CD8-positive, alpha-beta memory T cell (primary cell): ENCODE data around the gene LDHAL6B. TPM values are rescaled to one million over a fixed set of nuclear protein-coding genes. Genes with fewer than 3 reads are reported as not detected.

ENCODE experiments used
- CTCF ChIA-PET: fragments of 350-600 bp; sonication (Branson Sonifier 250); formaldehyde crosslinking; loops from one replicate; lab custom pipeline; 2021; ENCODE audit warnings: antibody characterized with exemption; lab: Charles Lee
- POLR2A ChIA-PET: fragments of 350-600 bp; sonication (Branson Sonifier 250); formaldehyde crosslinking; loops from one replicate; lab custom pipeline; 2021; ENCODE audit warnings: antibody characterized with exemption; lab: Charles Lee
- DNase-seq, 5 donors: peaks; one replicate each; pipeline versions ENCODE4 v3.0.0 to v3.0.0-alpha.2; 2020 to 2022; ENCODE audit warnings: mixed read lengths in 1 of 5
- H3K27ac ChIP-seq: one replicate; pipeline ENCODE4 v1.7.0; 2013; ENCODE audit warnings: low read depth, mild to moderate bottlenecking, low read length, moderate library complexity
- H3K27me3 ChIP-seq: 2 replicates; pipeline ENCODE4 v1.7.0; 2013; ENCODE audit warnings: low read length, mild to moderate bottlenecking; ENCODE audit not compliant: insufficient read depth, poor library complexity, severe bottlenecking
- H3K36me3 ChIP-seq: 2 replicates; pipeline ENCODE4 v1.7.0; 2013; ENCODE audit warnings: mild to moderate bottlenecking, low read length, moderate library complexity; ENCODE audit not compliant: insufficient read depth
- H3K4me1 ChIP-seq: 2 replicates; pipeline ENCODE4 v1.7.0; 2013; ENCODE audit warnings: mild to moderate bottlenecking, low read length, moderate library complexity; ENCODE audit not compliant: insufficient read depth
- H3K4me3 ChIP-seq: 2 replicates; pipeline ENCODE4 v1.7.0; 2013; ENCODE audit warnings: mild to moderate bottlenecking, low read length
- H3K9me3 ChIP-seq: 2 replicates; pipeline ENCODE4 v1.7.0; 2013; ENCODE audit warnings: mild to moderate bottlenecking, low read length
- H3K27ac Mint-ChIP-seq, 8 donors: one replicate each; pipeline ENCODE4 v1.8.0; 2020 to 2021; ENCODE audit warnings: mixed read lengths in 8 of 8, mild to moderate bottlenecking in 6 of 8, inconsistent platforms in 3 of 8, moderate library complexity in 3 of 8
- H3K27me3 Mint-ChIP-seq, 2 donors: one replicate each; pipeline ENCODE4 v1.8.0; 2020 to 2021; ENCODE audit warnings: mixed read lengths in 2 of 2, mild to moderate bottlenecking in 1 of 2, moderate library complexity in 1 of 2
- H3K36me3 Mint-ChIP-seq, 3 donors: one replicate each; pipeline ENCODE4 v1.8.0; 2020 to 2021; ENCODE audit warnings: mixed read lengths in 3 of 3, inconsistent platforms in 1 of 3, mild to moderate bottlenecking in 1 of 3
- H3K4me1 Mint-ChIP-seq, 3 donors: one replicate each; pipeline ENCODE4 v1.8.0; 2020 to 2021; ENCODE audit warnings: mixed read lengths in 3 of 3, inconsistent platforms in 1 of 3, mild to moderate bottlenecking in 1 of 3
- H3K4me3 Mint-ChIP-seq, 7 donors: one replicate each; pipeline ENCODE4 v1.8.0; 2020 to 2021; ENCODE audit warnings: mixed read lengths in 7 of 7, mild to moderate bottlenecking in 6 of 7, moderate library complexity in 4 of 7, inconsistent platforms in 2 of 7
- H3K9me3 Mint-ChIP-seq, 5 donors: one replicate each; pipeline ENCODE4 v1.8.0; 2020 to 2022; ENCODE audit warnings: mixed read lengths in 5 of 5, mild to moderate bottlenecking in 3 of 5, moderate library complexity in 2 of 5, inconsistent platforms in 1 of 5
- polyA plus RNA-seq: library from polyadenylated mRNA; unstranded; fragments of 300-500 nt; fragmentation: Illumina TruSeq; gene quantifications from one replicate; pipeline ENCODE4 v1.2.3, GENCODE V29; 2021
- total RNA-seq, 2 experiments: library from RNA; stranded (reverse); gene quantifications; one replicate each; pipeline ENCODE4 v1.2.3, GENCODE V29; 2021

Gene LDHAL6B
- total and polyA plus RNA-seq, 3 experiments from 2014 or later, result not detected

DNA sequence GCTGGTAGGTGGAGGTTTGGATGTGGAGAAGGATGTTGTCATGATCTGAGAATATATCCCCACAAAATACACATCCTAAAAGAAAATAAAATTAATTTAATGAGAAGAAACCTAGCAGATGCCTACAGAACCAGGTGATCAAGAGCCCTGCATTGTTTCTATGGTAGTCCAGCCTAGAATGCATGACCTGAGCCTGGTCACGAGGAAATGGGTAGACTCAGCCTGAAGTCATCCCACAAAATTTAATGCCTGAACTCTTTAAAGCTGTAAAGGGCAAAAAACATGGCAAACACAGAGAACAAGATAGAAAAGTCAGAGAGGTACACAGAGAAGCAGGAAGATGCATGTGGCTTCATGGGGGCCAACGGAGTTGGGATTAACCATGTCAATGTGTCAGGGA is 36.0 kb downstream of the LDHAL6B start:
- H3K4me1 ChIP-seq, result no peaks in the 10 kb centered on the region
- POLR2A ChIA-PET, result no interaction called here
- H3K36me3 ChIP-seq, result no peaks in the 10 kb centered on the region
- Mint-ChIP-seq H3K9me3 (no peaks in the 10 kb centered on the region), H3K4me1 (no peaks in the 10 kb centered on the region), H3K27me3 (peaks cover 2 to 6% of the 10 kb centered on the region in 2 donors), H3K36me3 (no peaks in the 10 kb centered on the region), H3K27ac (no peak overlapping the region), H3K4me3 (no peak overlapping the region)
- H3K27ac ChIP-seq, result no peak overlapping the region
- no peaks in the 10 kb centered on the region for H3K27me3 ChIP-seq
- DNase-seq, result no peak
- no peaks in the 10 kb centered on the region for H3K9me3 ChIP-seq
- no peak overlapping the region for H3K4me3 ChIP-seq
- CTCF ChIA-PET, result no interaction called here

DNA sequence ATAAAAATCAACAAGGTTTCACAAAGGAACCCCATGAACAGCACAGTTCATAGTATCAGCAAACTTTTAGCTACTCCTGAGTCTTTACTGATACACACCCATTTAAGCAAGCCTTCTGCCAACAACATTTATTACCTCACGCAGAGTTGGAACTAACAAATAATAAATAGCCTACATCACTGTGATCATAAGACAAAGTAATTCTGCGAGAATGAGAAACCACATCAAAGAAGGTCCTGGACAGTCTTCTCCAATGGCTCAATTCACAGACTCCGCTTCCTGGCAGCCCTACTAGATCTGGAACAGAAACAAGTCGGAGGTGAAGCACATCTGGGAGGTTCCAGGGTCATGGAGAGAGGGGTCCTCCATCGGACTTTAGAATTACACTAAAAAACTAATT is 37.0 kb downstream of the LDHAL6B start:
- Histone ChIP-seq H3K4me3 (no peak overlapping the region), H3K27ac (no peak overlapping the region), H3K4me1 (no peaks in the 10 kb centered on the region), H3K9me3 (no peaks in the 10 kb centered on the region), H3K36me3 (no peaks in the 10 kb centered on the region), H3K27me3 (no peaks in the 10 kb centered on the region)
- Mint-ChIP-seq H3K4me3 (no peak overlapping the region), H3K27ac (no peak overlapping the region), H3K36me3 (no peaks in the 10 kb centered on the region), H3K4me1 (no peaks in the 10 kb centered on the region), H3K27me3 (peaks cover 3 to 6% of the 10 kb centered on the region in 2 donors), H3K9me3 (no peaks in the 10 kb centered on the region)
- CTCF ChIA-PET, result interaction anchor here (1.2 kb wide), 1 partner anchor 10 kb away, joined by 4 read pairs; no protein-coding TSS in a partner anchor
- POLR2A ChIA-PET, result no interaction called here
- DNase-seq, result no peak

DNA sequence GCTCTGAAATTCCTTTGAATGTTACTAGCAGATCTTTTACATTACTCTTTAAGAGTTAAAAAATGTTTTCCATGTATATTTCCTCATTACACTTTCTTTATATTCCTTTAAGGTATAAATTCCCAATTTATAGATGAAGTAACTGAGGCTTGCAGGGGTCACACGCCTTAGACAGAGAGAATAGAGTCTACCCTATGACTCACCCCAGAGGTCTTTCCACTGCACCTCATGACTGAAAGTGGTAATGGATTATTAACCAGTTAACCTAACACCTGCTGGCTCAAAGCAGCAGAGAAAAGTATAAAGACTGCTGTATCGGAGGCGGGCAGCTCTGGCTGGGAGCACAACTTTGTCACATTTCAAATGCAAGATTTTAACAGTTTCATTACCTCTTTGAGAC is 37.7 kb downstream of the LDHAL6B start:
- Mint-ChIP-seq H3K36me3 (no peaks in the 10 kb centered on the region), H3K27ac (no peak overlapping the region), H3K27me3 (peaks cover 4 to 6% of the 10 kb centered on the region in 2 donors), H3K9me3 (no peaks in the 10 kb centered on the region), H3K4me3 (no peak overlapping the region), H3K4me1 (no peaks in the 10 kb centered on the region)
- Histone ChIP-seq H3K4me3 (no peak overlapping the region), H3K27ac (no peak overlapping the region), H3K4me1 (no peaks in the 10 kb centered on the region), H3K27me3 (no peaks in the 10 kb centered on the region), H3K36me3 (no peaks in the 10 kb centered on the region), H3K9me3 (no peaks in the 10 kb centered on the region)
- CTCF ChIA-PET, result interaction anchor here (1.2 kb wide), 1 partner anchor 10 kb away, joined by 4 read pairs; no protein-coding TSS in a partner anchor
- POLR2A ChIA-PET, result no interaction called here
- no peak for DNase-seq

DNA sequence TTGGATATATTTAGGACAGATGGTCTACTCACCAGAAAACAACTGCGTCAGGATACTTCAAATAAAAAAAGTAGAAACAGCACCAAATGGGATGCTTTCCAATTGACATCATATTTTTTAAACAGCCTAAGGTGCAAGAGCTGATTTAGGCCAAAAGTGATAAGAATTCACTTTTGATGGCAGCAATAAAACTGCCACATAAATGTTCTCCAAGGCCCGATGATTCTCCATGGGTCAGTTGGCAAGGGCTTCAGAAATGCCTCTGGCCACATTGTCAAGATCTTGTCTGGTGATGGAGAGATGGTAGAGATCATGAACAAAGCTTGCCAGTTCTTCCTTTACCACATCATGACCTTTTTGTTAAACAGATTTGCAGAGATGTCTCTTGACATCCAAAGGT is 38.9 kb downstream of the LDHAL6B start:
- Mint-ChIP-seq H3K27me3 (peaks cover 0 to 2% of the 10 kb centered on the region in 2 donors), H3K4me1 (no peaks in the 10 kb centered on the region), H3K4me3 (no peak overlapping the region), H3K9me3 (no peaks in the 10 kb centered on the region), H3K36me3 (no peaks in the 10 kb centered on the region), H3K27ac (no peak overlapping the region)
- no peaks in the 10 kb centered on the region for H3K36me3 ChIP-seq
- POLR2A ChIA-PET, result no interaction called here
- no peaks in the 10 kb centered on the region for H3K9me3 ChIP-seq
- CTCF ChIA-PET, result interaction anchor here (0.8 to 2.6 kb wide), 2 partner anchors 247 to 283 kb away, joined by 3 to 7 read pairs; no protein-coding TSS in a partner anchor
- no peak for DNase-seq
- H3K4me3 ChIP-seq, result no peak overlapping the region
- no peaks in the 10 kb centered on the region for H3K27me3 ChIP-seq
- H3K27ac ChIP-seq, result no peak overlapping the region
- no peaks in the 10 kb centered on the region for H3K4me1 ChIP-seq

DNA sequence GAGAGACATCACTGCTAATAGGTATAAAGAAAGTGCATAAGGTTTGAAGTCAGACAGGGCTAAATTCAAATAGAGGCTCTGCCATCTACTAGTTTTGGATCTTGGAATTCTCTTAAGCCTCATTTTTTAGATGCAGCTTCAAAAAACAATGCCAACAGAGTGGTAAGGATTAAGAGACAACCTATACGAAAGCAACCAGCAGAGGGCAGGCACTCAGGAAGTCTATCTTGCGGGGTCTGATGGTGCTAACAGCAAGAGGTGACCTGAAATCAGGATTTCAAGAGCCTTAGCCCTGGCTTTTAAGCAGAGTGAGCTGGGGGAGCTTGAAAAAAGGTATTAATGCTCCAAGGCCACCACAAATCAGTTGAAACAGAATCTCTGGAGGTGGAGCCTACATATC is 40.7 kb downstream of the LDHAL6B start:
- Histone ChIP-seq H3K4me3 (no peak overlapping the region), H3K4me1 (no peaks in the 10 kb centered on the region), H3K36me3 (no peaks in the 10 kb centered on the region), H3K9me3 (no peaks in the 10 kb centered on the region), H3K27me3 (no peaks in the 10 kb centered on the region), H3K27ac (no peak overlapping the region)
- Mint-ChIP-seq H3K36me3 (no peaks in the 10 kb centered on the region), H3K27me3 (peaks cover 0 to 2% of the 10 kb centered on the region in 2 donors), H3K27ac (no peak overlapping the region), H3K9me3 (no peaks in the 10 kb centered on the region), H3K4me3 (no peak overlapping the region), H3K4me1 (peaks cover 0 to 3% (median 0%) of the 10 kb centered on the region in 3 donors)
- ChIA-PET POLR2A (no interaction called here), CTCF (interaction anchor here (0.5 to 2.6 kb wide), 4 partner anchors 8 to 282 kb away, joined by 3 to 7 read pairs (median 5); no protein-coding TSS in a partner anchor)
- DNase-seq, result peak; percentile 12 to 53 (median 36)

DNA sequence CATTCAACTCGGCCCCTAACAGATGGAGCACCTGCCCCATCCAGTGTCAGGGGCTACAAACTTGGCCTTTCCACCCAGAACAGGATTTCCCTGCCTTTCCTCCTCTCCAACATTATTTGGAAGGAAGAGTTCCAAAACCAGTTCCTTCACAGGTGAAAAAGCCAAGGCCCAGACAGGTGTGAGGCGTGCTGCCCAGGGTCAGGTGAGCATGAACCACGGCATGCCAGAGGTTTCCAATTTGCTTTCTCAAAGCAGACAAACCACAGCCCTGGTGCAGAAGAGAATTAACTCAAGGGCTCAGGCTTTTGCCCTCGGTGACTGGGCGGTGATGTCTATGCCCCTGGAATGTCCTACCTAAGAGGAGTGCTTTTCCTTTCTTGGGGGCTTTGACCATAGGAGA is 43.2 kb downstream of the LDHAL6B start:
- Histone ChIP-seq H3K27ac (no peak overlapping the region), H3K9me3 (no peaks in the 10 kb centered on the region), H3K4me1 (no peaks in the 10 kb centered on the region), H3K36me3 (no peaks in the 10 kb centered on the region), H3K4me3 (no peak overlapping the region), H3K27me3 (no peaks in the 10 kb centered on the region)
- DNase-seq, result no peak
- peaks cover 0 to 4% of the 10 kb centered on the region in 2 donors for H3K27me3 Mint-ChIP-seq
- H3K4me1 Mint-ChIP-seq, result peaks cover 0 to 3% (median 0%) of the 10 kb centered on the region in 3 donors
- CTCF ChIA-PET, result no interaction called here
- no peaks in the 10 kb centered on the region for H3K9me3 Mint-ChIP-seq
- H3K27ac Mint-ChIP-seq, result no peak overlapping the region
- H3K4me3 Mint-ChIP-seq, result no peak overlapping the region
- POLR2A ChIA-PET, result no interaction called here
- H3K36me3 Mint-ChIP-seq, result no peaks in the 10 kb centered on the region

DNA sequence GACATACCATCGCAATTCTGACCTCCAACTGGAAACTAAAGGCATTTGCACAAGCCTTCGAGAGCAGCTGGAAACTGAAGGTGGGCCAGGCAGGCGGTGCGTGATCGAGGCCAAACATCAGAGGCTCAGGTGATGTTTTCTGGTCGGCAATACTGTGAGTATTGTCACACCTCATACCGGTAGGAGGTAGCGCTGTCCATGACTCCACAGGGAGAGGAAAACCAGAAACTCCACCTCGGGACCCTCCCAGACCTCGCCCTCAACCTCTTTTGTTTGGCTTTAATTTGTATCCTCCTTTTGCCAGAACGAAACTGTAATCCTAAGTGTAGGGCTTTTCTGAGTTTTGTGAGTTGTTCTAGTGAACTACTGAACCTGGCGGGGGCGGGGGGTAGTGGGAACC is 43.6 kb downstream of the LDHAL6B start:
- Mint-ChIP-seq H3K27ac (no peak overlapping the region), H3K4me1 (peaks cover 0 to 3% (median under 1%) of the 10 kb centered on the region in 3 donors), H3K9me3 (no peaks in the 10 kb centered on the region), H3K27me3 (peaks cover 0 to 4% of the 10 kb centered on the region in 2 donors), H3K36me3 (no peaks in the 10 kb centered on the region), H3K4me3 (no peak overlapping the region)
- Histone ChIP-seq H3K27me3 (no peaks in the 10 kb centered on the region), H3K4me3 (no peak overlapping the region), H3K4me1 (no peaks in the 10 kb centered on the region), H3K36me3 (no peaks in the 10 kb centered on the region), H3K27ac (no peak overlapping the region), H3K9me3 (no peaks in the 10 kb centered on the region)
- no peak for DNase-seq
- POLR2A ChIA-PET, result no interaction called here
- CTCF ChIA-PET, result no interaction called here

DNA sequence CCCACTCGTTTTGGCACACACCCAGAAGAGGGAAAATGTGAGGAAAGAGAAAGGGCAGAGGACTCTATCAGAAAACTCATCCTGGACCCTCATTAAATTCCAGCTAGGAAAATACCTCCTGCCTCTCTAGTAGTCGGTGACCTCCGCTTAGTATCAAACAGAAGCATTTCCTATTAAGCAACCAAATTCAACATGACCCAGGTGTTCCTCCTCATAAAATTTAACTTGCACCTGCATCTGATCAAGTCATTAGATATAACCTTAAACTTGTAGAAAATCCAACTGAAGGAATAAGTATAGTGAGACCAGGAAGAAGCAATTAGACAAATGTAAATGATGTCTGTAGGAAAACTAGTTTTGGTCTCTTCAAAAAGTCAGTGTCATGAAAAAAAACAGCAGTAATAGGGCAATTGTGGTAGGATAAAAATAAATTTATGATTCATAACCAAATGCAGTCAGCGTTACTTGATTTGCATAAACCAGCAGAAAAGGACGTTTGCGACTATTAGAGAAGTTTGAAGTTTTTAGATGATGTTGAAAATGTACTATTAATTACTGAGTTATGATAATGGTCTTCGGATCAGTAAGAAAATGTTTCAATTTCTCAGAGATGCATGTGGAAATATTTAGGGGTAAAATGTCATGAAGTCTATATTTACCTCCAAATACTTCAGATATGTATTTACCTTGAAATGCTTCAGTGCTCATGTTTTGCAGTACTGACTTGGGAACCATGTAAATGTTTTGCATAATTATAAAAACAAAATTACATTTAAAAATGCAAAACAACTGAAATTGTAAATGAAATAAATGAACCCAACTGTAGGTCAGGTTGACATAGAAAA is 44.6 kb downstream of the LDHAL6B start:
- H3K9me3 Mint-ChIP-seq, result no peaks in the 10 kb centered on the region
- H3K4me1 Mint-ChIP-seq, result peaks cover 8 to 13% (median 10%) of the 10 kb centered on the region in 3 donors
- no peaks in the 10 kb centered on the region for H3K27me3 ChIP-seq
- H3K27me3 Mint-ChIP-seq, result peaks cover 0 to 4% of the 10 kb centered on the region in 2 donors
- H3K27ac Mint-ChIP-seq, result peak overlapping the region in 1 of 8 donors; percentile 47
- POLR2A ChIA-PET, result no interaction called here
- H3K4me3 Mint-ChIP-seq, result no peak overlapping the region
- H3K9me3 ChIP-seq, result no peaks in the 10 kb centered on the region
- H3K4me1 ChIP-seq, result no peaks in the 10 kb centered on the region
- H3K36me3 ChIP-seq, result no peaks in the 10 kb centered on the region
- no peak for DNase-seq
- CTCF ChIA-PET, result no interaction called here
- H3K4me3 ChIP-seq, result no peak overlapping the region
- H3K27ac ChIP-seq, result no peak overlapping the region
- no peaks in the 10 kb centered on the region for H3K36me3 Mint-ChIP-seq
